ENCODE results near the gene OTOGL. TPM values are rescaled to one million over a fixed set of nuclear protein-coding genes. Genes with fewer than 3 reads are reported as not detected.

OTOGL gene
- total RNA-seq, 1 donor from 2014 or later: 0.51 TPM

- Mint-ChIP-seq H3K27me3 (ENCODE audit: low read depth) (no peaks in the 10 kb centered on the region), H3K4me3 (no peak overlapping the region), H3K9me3 (peaks cover 20% of the 10 kb centered on the region), H3K27ac (no peak overlapping the region), H3K4me1 (no peaks in the 10 kb centered on the region), H3K36me3 (no peaks in the 10 kb centered on the region)
- DNase-seq (ENCODE audit: low spot score in 2 of 2, unreplicated experiment in 2 of 2): no peak
- TF ChIP-seq, protein P1, sequence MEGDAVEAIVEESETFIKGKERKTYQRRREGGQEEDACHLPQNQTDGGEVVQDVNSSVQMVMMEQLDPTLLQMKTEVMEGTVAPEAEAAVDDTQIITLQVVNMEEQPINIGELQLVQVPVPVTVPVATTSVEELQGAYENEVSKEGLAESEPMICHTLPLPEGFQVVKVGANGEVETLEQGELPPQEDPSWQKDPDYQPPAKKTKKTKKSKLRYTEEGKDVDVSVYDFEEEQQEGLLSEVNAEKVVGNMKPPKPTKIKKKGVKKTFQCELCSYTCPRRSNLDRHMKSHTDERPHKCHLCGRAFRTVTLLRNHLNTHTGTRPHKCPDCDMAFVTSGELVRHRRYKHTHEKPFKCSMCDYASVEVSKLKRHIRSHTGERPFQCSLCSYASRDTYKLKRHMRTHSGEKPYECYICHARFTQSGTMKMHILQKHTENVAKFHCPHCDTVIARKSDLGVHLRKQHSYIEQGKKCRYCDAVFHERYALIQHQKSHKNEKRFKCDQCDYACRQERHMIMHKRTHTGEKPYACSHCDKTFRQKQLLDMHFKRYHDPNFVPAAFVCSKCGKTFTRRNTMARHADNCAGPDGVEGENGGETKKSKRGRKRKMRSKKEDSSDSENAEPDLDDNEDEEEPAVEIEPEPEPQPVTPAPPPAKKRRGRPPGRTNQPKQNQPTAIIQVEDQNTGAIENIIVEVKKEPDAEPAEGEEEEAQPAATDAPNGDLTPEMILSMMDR (IDR thresholded peaks at IDR 0.05; ENCODE audit: unreplicated experiment): no peak
Observed at GRCh38 chr12:80359703-80360102, 260.4 kb downstream of the OTOGL start.

GRCh38 chr12:80364056-80364455, 264.7 kb downstream of the OTOGL start:
- Mint-ChIP-seq H3K27ac (no peak overlapping the region), H3K4me3 (no peak overlapping the region), H3K9me3 (peaks cover 20% of the 10 kb centered on the region), H3K36me3 (no peaks in the 10 kb centered on the region), H3K4me1 (no peaks in the 10 kb centered on the region), H3K27me3 (ENCODE audit: low read depth) (no peaks in the 10 kb centered on the region)
- TF ChIP-seq, protein P1 (IDR thresholded peaks at IDR 0.05; ENCODE audit: unreplicated experiment): no peak
- no peak for DNase-seq (ENCODE audit: low spot score in 2 of 2, unreplicated experiment in 2 of 2)

DNA sequence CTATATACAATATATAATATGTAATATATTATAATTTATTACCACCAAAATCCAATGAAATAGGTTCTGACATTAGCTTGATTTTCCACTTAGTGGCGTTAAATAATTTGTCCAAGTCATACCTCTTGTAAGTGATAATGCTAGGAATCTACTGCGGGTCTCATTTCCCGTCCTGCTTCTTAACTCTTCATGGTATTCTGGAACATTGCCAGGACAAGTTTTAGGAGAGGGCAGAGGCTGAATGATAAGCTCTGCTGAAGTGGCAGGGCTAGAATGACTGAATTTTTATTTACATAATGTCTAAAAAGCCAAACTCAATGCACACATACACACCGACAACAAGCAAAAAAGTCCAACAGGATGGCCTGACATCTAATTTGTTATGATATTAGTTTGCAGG, 274.3 kb downstream of the OTOGL start:
- no peak overlapping the region for H3K4me3 Mint-ChIP-seq
- H3K9me3 Mint-ChIP-seq: no peaks in the 10 kb centered on the region
- H3K27me3 Mint-ChIP-seq (ENCODE audit: low read depth): no peaks in the 10 kb centered on the region
- TF ChIP-seq, protein P1 (IDR thresholded peaks at IDR 0.05; ENCODE audit: unreplicated experiment): no peak
- no peak for DNase-seq (ENCODE audit: low spot score in 2 of 2, unreplicated experiment in 2 of 2)
- H3K27ac Mint-ChIP-seq: no peak overlapping the region
- H3K4me1 Mint-ChIP-seq: peaks cover 17% of the 10 kb centered on the region
- no peaks in the 10 kb centered on the region for H3K36me3 Mint-ChIP-seq

DNA sequence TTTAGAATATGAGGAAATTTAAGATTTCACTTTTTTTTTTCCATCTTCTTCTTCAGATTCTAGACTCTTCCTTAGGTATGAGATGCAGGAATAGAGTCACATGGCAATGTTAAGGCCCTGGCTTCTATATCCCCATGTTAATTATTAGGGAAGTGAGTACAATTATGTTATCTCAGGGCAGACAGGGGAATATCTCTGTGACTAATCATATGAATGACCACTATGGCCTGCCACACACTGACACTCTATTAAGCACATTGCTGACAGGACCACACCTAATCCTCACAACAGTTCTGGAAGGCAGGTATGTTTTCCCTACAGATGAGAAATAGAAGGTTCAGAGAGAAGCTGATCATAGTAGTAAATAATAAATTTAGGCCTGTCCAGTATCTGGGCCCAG, 275.3 kb downstream of the OTOGL start:
- Mint-ChIP-seq H3K27ac (no peak overlapping the region), H3K9me3 (no peaks in the 10 kb centered on the region), H3K4me1 (peaks cover 17% of the 10 kb centered on the region), H3K27me3 (ENCODE audit: low read depth) (no peaks in the 10 kb centered on the region), H3K36me3 (no peaks in the 10 kb centered on the region), H3K4me3 (no peak overlapping the region)
- no peak for DNase-seq (ENCODE audit: low spot score in 2 of 2, unreplicated experiment in 2 of 2)
- TF ChIP-seq, protein P1 (IDR thresholded peaks at IDR 0.05; ENCODE audit: unreplicated experiment): no peak

GRCh38 chr12:80377140-80377794, 277.9 kb downstream of the OTOGL start:
- Mint-ChIP-seq H3K4me1 (peaks cover 17% of the 10 kb centered on the region), H3K4me3 (no peak overlapping the region), H3K9me3 (no peaks in the 10 kb centered on the region), H3K27ac (no peak overlapping the region), H3K36me3 (no peaks in the 10 kb centered on the region), H3K27me3 (ENCODE audit: low read depth) (peaks cover 2% of the 10 kb centered on the region)
- DNase-seq (ENCODE audit: low spot score in 2 of 2, unreplicated experiment in 2 of 2): no peak
- TF ChIP-seq, protein P1 (IDR thresholded peaks at IDR 0.05; ENCODE audit: unreplicated experiment): no peak

All from mesothelial cell of epicardium (in vitro differentiated cells).